Measurements from ENCODE around the gene ROCK2.
"Not testable (repeated sequence)": the region's sequence is repeated elsewhere in the genome, so short reads cannot be mapped to it uniquely, and the experiment has no call there.

Gene ROCK2

DNA sequence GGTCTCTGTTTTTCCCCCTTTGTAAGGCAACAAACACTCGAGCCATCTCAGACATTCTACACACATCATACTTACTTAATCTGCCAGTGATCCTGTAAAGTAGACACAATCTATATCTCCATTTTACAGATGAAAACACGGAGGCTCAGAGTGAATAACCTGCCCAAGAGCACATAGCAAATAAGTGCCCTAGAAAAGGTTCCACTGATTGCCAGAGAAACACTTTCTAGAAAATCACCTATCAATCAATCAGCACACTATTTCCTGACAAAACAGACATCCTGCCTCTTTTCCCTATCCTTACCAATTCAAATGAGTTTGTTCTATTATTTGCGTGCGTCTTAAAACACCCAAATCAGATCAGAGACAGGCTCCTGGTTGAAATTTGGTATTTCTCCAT lies 165.2 kb downstream of the ROCK2 start:
- no peak for DNase-seq (ENCODE audit: low read depth)

DNA sequence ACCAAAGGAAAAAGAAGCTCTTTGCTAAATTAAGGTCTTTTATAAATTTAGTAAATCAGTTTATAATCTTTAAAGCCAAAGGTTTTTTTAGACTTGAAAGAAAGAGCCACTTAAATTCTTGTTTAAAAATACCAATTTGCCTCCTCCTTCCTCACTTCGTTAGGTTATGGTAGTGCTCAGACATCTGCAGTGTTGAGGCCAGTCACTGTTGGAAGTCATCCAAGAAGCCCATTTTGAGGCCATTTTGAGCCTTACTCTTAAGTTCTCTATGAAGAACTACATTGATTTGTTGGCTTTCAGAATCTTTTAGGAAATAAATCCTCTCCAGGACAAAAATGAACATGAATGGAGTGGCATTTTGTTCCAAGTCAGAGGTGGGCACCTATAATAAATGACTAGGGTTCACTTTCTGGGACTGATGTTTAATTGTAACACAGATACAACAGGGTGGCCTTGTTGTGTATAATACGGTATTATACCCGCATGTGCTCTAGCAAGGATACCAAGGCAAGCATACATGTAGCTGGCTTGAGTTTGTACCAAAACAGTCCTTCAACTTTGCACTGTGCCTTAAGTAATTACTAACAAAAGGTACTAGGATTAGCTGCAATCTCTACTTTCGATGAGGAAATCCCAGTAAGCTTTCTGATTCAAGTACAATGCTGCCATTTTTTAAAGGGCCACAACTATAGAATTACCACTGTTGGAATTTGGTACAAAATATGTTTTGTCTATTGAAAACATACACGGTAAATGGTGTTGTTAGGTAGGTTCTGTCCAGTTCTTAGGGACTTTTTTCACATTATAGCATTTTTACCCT lies 166.4 kb downstream of the ROCK2 start:
- no peak for DNase-seq (ENCODE audit: low read depth)

DNA sequence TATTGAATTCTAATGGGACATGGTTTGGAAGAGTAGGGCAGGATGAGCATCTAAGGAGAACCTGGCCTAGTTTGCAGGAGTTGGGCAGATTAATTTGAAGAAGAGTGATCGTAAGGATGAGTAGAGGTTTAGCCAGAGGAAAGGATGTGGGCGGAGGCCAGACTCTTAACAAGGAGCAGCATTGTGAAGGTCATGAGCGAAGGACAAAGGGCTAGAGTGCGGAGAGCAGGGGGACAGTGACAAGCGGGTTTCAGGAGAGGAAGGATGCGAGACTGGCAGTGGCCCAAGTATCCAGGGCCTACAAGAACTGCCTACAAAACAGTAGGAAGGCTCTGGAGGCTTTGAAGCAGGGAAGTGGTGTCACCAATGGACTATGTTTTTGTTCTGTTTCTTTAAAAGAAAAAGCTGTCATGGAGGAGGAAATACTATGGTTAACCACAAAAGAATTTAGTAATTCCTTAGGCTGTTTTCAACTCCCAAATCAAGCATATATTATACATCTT lies 169.1 kb downstream of the ROCK2 start:
- no peak for DNase-seq (ENCODE audit: low read depth)

DNA sequence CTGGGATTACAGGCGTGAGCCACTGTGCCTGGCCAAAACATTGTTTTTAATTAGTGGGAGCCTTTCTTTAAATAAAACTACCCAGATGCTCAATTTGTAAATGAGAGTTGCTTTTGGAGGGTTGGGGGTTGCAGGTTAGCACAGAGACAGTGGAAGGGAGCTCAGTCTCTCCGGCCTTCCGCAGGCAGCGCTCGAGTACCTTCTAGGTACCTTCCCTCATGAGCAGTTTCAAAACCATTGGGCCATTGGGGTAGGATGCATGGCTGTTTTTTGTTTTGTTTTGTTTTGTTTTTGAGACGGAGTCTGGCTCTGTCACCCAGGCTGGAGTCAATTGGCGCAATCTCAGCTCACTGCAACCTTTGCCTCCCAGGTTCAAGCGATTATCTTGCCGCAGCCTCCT lies 170.2 kb downstream of the ROCK2 start:
- DNase-seq (ENCODE audit: low read depth), result no peak

DNA sequence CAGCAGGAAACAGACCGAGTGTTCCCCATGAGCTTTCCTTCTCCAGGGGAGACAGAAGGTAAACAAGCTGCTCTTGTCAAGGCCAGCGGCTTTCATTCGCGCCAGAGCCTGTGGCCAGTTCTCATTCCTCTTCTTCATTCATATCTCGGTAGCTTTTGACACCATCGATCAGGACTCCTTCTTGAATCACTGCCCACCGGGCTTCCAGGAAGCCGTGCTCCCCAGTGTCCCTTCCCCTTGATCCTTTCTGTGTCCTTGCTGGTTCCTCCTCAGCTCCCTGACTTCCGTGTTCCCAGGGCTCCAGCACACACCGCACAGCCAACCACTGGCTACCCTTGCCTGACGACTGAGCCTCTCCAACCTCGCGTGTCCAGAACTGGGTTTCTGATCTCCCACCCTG lies 175.1 kb downstream of the ROCK2 start:
- DNase-seq (ENCODE audit: low read depth), result no peak

DNA sequence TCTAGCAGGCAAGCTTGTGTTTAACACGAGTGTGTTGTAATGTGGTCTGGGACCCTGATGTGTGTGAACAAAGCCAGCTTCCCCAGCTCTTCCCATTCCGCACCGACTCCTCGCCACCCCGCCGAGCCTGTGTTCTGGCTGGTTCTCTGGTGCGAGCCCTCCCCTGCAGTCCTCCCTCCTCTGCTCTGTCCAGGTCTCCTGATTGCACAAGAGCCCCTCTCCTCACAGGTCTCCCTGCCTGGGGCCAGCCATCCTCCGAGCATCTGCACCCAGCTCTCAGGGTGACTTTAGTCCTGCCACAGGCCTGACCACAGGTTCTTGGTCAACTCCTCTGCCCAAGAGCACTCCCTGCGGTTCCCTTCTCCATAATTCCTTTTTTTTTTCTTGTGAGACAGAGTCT lies 175.9 kb downstream of the ROCK2 start:
- DNase-seq (ENCODE audit: low read depth), result no peak

DNA sequence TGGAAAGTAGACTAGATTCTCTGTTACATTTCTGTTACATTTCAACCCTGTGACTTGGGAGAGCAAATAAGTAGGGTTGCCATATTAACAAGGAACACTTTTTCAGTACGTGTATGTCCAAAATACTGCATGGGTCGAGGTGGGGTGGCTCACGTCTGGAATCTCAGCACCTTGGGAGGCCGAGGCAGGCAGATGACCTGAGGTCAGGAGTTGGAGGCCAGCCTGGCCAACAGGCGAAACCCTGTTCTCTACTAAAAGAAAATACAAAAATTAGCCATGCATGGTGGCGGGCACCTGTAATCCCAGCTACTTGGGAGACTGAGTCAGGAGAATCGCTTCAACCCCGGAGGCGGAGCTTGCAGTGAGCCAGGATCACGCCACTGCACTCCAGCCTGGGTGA lies 178.0 kb downstream of the ROCK2 start:
- DNase-seq (ENCODE audit: low read depth), result no peak

DNA sequence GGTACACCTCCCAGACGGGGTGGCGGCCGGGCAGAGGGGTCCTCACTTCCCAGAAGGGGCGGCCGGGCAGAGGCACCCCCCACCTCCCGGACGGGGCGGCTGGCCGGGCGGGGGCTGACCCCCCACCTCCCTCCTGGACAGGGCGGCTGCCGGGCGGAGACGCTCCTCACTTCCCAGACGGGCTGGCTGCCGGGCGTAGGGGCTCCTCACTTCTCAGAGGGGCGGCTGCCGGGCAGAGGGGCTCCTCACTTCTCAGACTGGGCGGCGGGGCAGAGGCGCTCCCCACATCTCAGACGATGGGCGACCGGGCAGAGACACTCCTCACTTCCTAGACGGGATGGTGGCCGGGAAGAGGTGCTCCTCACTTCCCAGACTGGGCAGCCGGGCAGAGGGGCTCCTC lies 179.4 kb downstream of the ROCK2 start:
- DNase-seq (ENCODE audit: low read depth), result not testable (repeated sequence)

DNA sequence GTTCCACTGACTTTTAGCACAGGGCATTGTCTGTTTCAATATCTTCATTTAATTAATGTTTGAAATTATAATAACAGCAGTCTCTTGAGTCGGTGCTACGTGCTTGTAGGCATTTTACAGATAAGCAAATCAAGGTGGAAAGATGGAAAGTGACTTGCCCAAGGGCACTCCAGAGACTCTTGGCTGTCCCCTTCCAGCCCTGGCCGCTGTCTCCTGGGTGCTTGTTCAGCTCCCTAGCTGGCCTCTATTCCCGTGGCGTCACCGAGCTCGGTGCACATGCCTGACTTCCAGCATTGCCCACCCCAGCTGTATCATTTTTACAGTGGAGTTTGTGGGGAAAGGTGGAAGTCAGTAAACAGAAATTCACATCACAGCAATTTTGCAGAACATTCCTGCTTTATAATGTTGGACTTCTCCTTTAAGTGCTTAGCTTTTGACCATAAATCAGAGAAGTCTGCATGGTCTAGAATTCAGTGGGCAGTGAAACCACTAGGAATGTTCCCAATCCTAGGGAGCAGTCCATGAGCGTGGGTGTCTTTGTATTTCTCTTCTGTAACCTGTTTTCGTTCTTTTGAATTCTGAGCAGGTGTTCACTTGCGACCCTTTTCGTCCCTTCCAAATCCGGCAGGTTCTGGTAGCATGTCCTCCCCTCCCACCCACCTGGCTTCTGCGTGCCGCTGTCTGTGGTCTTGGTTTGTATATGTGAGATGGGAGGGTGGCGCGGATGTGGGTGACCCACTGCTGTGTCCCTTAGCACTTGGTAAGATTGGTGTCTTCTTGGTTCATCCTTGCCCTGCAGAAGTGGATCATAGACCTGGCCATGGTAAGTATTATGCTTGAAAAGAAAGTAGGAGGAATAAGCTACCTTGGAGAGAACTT lies 180.8 kb downstream of the ROCK2 start:
- no peak for DNase-seq (ENCODE audit: low read depth)

DNA sequence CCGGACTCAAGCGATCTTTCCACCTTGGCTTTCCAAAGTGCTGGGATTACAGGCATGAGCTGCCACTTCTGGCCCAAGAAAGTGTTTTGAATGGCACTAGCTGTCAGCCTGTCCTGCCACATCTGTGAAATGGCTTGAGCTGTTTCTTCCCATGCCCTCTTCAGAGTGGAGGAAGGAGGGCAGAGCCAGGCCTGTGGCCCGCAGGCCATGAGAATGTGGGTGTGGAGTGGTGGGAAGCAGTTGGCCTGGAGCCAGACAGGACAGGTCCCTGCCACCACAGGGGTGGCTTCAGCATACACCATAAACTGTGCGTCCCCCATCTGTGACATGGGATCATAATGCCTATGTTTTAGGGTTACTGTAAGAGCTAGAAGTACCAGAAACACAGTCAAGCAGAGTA lies 182.7 kb downstream of the ROCK2 start:
- no peak for DNase-seq (ENCODE audit: low read depth)

DNA sequence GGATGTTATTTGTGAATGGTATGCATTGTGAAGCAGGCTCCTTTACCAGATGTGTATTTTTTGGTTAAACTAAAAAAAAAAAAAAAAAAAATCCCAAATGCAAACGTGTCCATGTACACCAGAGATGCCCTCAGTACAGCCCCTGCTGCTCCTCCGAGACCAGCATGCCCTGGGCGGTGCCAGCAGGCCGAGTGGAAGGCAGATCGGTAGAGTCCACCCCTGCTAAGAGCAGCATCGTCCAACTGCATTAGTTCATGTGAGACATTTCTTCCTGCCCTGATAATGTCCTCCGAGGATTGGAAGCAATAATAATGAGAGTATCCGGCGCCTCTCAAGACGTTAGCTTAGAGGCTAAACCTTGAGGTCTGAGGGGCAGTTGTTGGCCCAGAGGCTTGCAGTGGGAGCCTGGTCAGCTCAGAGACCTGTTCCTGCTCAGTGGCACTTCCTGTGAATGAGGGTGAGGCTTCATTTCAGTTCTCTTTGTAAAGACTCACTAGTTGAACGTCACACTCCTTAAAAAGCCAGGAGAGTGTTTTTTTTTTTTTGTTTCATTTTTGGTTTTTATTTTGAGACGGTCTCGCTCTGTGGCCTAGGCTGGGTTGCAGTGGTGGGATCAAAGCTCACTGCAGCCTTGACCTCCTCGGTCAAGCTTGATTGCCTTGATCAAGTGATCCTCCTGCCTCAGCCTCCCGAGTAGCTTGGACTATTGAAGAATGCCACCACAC lies 183.5 kb downstream of the ROCK2 start:
- DNase-seq (ENCODE audit: low read depth), result no peak

DNA sequence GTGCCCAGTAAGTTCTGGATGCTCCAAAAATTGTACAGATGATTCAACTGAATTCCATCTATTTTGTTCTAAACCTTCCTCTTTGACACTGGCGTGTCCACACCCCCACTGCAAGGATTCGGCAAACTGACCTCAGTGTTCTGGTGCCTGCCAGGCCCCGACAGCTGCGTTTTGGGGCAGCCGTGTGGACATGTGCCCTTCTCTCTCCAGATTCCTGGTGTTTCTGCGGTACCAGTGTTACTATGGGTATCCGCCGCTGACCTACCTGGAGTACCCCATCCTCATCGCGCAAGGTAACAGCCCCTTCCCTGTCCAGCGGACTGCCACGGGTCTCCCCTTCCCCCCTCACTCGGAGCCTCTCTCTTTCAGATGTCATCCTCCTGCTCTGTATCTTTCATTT lies 184.2 kb downstream of the ROCK2 start:
- no peak for DNase-seq (ENCODE audit: low read depth)

DNA sequence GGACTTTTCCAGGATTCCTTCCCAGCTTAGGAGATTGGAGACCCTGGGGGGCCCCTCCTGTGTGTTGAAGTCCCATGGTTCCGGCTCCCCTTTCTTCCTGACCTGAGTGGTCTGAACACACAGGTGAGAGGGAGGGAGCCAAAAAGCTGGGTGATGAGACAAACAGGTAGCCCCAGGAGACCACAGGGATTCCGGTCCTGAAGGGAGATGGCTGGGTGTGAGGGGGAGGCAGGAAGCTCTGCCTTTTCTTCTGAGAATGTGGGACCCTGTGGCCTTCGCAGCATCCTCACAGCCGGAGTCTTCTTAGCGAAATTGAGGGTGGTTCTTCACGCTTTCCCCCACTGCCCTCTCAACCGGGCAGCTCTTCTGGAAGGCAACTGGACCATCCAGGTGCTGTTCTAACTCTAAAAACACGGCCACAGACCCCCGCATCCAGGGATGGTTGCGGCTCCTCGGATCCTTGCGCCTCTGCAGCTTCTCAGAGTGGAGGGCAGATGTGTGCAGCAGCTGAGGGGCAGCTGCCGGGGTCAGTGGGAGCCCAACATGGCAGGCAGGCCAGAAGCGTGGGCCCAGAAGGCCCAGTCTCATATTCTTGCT lies 184.8 kb downstream of the ROCK2 start:
- no peak for DNase-seq (ENCODE audit: low read depth)

DNA sequence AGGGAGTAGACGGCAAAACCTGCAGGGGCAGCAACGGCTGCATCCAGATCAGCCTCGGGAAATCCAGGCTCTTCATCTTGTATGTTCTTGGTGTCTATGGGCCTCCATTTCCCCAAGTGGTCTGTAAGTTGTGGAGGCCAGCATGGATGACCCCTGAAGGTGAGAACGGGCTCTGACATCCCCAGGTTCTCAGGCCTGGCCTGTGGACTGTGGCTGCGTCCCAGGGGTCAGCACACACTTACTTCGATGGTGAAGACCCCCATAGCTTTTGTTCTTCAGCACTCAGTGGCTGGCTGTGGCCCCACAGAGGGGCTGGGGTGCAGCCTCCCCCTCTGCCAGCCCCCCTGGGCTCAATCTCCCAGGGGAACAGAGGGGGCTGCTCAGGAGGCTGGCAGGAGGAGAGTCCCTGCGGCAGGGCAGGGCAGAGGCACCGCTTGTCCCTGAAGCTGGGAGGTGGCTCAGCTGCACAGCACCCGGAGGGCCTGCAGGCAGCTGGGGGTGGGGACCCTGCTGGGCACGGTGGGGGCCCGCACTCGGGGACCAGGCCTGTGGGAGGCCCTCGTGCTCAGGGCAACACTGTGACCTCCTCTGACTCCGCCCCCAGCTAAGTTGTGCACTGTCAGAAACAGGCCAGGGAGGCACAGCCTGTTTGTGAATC lies 185.4 kb downstream of the ROCK2 start:
- DNase-seq (ENCODE audit: low read depth), result no peak

DNA sequence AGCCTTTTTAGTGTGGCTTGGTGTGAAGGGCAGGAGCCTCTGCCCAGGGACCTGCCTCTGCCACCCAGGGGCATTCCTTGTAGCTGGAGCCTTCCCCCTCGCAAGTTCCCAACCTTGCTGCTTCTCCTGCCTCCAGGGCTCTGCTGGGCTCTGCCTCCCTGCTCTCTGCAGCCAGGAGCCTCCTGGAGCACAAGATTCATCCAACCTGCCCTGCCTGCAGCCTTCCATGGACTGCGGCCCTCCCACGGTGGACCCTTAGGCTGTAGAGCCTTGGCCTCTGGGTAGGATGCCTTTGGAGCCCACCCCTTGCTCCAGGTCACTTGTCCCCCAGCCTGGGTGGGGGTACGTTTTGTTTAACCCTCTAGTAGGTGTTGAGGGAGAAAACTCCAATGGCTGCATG lies 186.7 kb downstream of the ROCK2 start:
- DNase-seq (ENCODE audit: low read depth), result no peak

DNA sequence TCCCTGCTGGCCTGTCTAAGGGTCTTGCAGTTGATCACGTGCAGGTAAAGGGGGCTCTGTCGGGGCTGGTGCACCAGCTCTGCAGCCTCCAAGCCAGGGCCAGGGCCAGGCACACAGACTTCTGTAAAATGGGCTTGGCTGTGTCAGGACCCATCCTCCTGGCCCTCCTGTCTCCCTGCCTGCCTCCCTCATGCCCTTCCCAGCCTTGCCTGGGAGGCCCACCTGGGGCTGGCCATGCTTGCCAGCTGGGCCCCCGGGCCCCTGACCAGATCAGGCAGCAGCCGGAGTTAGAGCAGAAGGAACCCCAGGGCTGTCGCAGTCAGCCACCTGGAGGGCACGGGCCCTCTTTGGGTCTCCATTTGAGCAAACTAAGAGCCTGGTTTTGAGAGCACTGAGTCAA lies 187.1 kb downstream of the ROCK2 start:
- no peak for DNase-seq (ENCODE audit: low read depth)

DNA sequence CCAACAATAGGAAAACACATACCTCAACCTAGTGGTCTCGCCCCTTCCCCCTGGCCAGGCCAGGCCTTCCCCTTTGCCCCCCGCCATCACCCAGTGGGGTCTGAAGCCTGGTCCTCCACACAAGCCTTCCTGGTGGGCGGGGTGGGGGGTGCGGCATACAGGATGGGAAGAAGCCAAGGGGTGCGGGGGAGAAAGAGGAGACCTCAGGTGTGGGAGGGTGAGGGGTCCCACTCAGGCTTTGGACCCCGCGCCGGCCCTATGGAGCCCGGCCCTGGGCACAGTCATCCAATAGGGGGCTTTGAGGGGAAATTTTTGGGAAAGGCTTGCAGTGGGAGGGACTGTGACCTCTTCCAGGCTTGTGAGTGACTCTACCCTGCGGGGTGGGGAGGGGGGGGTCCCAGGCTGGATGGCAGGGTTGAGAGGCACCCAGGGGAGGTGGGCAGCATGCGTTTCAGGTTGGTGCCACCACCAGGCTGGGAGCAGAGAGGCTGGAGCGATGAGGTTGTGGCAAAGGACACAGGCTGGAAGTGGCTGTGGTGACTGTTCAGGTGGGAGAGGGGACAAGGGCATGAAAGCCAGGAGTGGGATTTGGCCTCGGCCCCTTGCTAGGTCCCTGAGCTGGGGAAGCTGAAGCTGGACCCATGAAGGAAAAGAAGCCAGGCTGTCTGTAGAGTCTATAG lies 187.9 kb downstream of the ROCK2 start:
- DNase-seq (ENCODE audit: low read depth), result no peak

DNA sequence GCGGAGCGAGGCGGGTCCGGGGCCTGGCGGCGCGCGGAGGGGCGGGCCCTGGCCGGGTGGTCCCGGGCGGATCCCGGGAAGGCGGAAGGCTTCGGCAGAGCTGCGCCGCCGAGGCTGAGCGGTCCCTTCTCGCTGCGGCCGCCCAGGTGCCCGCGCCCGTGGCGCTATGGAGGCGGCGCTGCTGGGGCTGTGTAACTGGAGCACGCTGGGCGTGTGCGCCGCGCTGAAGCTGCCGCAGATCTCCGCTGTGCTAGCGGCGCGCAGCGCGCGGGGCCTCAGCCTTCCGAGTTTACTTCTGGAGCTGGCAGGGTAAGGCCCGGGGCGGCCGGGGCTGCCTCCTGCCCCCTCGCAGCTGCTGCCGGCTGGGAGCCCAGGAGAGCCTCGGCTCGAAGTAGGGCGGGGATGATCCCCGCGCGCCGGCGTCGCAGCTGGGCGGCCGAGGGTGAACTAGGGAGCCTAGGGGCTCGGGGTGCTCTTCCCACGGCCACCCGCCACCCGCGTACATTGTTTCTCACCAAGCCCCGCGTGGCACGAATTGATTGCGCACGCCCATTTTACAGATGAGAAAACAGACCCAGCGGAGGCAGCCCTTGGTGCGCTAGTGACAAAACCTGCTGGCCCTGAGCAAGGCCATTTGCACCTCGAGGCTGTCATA lies 188.9 kb downstream of the ROCK2 start, which contains the start of gene SLC66A3:
Gene SLC66A3 (plus strand): TSS at position 87 of the 655 bp plus-strand sequence. CDS start 80 bp downstream, at position 167.
- DNase-seq (ENCODE audit: low read depth), result no peak

DNA sequence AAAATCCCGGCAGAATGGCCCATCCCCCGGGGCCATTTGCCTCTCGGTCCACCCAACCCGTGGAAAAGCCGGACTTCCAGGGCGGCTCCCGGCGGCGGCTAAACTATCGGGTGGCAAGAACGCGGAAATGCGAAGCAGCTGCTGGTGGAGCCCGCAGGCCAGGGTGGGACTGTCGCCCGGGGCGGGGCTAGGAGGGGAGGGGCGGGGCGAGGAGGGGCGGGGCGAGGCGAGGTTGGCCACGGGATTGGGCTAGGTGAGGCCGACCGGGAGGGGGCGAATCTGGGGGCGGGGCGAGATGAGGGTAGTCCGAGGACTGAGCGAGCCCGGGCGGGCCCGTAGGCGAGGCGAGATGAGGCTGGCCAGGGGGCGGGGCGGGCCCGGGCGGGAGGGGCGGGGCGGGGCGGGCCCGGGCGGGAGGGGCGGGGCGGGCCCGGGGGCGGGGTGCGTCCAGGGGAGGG lies 189.5 kb downstream of the ROCK2 start:
- DNase-seq (ENCODE audit: low read depth), result peak; percentile 98
